GM10266 (cell line): Measurements from ENCODE around the gene ZC3H12D.

Experiments used
- DNase-seq: peaks from one replicate; pipeline ENCODE4 v3.0.0; 2012; ENCODE audit errors: extremely low spot score
- TF ChIP-seq, protein P1 (sequence below): IDR thresholded peaks from 2 replicates; pipeline ENCODE4 v1.5.1; 2012; ENCODE audit warnings: mild to moderate bottlenecking, low read depth; ENCODE audit not compliant: control insufficient read depth, insufficient read depth; ENCODE audit errors: missing control alignments

The ZC3H12D gene

DNA sequence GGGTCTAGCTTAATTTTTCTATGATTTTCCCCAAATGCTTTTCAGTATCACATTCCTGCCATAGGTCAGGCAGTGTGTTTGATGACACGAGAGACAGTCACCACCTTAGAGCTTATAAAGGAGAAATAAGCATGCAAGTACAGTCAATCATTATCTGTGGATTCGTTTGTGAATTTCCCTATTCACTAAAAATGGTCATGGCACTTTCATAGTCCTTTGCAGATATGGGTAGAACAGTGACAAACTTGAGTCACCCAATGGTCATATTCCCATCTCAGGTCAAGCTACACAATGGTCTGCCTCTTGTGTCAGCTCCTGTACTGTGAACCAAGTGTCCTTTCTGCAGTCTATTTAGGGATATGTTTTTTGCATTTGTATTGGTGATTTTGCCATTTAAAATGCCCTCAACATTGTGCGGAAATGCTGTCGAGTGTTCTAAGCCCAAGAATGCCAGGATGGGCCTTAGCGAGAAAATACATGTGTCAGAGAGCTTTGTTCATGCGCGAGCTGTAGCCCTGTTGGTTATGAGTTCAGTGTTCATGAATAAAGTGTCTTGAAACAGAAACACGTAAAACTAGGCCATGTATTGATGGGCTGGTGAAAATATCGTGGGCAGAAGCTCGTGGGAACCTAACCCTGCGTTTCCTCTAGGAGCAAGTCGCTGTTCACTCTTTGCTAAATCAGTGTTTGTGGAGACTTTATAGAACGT, 65.0 kb downstream of the ZC3H12D start:
- DNase-seq, result no peak
- TF ChIP-seq, protein P1, sequence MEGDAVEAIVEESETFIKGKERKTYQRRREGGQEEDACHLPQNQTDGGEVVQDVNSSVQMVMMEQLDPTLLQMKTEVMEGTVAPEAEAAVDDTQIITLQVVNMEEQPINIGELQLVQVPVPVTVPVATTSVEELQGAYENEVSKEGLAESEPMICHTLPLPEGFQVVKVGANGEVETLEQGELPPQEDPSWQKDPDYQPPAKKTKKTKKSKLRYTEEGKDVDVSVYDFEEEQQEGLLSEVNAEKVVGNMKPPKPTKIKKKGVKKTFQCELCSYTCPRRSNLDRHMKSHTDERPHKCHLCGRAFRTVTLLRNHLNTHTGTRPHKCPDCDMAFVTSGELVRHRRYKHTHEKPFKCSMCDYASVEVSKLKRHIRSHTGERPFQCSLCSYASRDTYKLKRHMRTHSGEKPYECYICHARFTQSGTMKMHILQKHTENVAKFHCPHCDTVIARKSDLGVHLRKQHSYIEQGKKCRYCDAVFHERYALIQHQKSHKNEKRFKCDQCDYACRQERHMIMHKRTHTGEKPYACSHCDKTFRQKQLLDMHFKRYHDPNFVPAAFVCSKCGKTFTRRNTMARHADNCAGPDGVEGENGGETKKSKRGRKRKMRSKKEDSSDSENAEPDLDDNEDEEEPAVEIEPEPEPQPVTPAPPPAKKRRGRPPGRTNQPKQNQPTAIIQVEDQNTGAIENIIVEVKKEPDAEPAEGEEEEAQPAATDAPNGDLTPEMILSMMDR, result no peak

DNA sequence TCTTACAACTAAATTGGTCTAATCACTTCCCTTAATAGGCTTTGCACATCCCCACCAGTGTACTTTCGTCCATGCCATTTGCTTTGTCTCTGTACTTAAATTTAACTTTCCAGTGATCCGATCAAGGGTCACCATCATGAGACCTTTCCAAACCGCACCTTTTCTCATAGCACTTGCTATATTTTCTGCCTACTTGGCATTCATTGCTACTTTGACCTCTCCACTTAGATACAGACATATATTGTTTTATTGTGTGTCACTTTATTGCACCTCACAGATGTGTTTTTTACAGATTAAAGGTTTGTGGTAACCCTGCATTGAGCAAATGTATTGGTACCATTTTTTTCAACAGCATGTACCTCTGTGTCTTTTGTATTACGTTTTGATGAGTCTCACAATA, 70.0 kb downstream of the ZC3H12D start:
- DNase-seq, result no peak
- TF ChIP-seq, protein P1, result no peak

DNA sequence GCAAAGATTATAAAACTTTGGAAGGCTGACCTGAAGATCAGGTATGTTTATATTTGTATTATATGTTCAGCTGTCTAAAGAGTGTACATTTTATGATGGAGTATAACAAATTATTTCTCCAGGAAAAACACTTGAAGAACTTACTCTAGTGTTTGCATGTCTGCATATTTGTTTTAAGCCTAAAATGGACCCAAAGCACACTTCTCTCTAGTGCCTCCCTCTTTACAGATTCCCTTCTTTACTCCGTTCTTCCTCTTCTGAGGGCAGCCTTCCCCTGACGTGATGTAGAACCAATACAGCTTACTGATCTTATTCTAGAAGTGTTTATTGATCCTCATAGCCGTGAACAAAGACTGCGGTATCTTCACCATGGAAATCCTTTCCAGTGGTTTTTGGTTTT, 70.8 kb downstream of the ZC3H12D start:
- no peak for DNase-seq
- TF ChIP-seq, protein P1, result no peak

DNA sequence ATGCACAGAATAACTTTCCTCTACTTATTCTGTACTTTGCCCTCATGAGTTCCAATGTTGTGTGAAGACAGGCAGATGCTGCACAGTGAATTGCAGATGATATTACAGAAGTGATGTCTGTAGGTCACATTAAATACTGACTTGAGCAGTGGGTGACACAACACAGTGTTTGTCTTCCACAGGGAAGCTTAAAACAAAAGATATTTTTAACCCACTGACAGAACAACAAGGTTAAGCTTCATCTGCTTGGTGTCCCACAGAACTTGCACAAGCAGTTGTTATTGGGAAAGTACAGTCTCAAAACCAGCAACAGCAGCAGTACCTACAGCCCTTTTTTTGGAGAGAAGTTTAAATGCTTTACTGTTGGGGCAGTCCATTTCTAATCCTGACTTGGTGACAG, 74.3 kb downstream of the ZC3H12D start:
- TF ChIP-seq, protein P1, result no peak
- DNase-seq, result no peak

DNA sequence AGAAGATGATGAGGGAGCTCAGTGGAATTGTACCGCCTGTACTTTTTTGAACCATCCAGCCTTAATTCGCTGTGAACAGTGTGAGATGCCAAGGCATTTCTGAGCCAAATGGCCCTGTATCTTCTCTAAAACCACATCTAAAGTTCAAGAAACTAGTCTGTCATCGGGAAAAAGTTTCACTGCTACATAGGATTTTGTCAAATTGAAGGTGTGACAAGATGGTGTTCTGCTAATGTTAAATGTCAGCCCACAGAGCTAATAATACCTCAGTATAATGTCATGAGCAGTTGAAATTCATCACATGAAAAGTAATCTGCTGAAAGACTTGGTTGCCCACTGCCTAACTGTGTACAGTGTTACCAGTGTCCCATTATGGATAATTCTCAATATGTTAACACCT, 75.2 kb downstream of the ZC3H12D start:
- TF ChIP-seq, protein P1, result no peak
- DNase-seq, result no peak

DNA sequence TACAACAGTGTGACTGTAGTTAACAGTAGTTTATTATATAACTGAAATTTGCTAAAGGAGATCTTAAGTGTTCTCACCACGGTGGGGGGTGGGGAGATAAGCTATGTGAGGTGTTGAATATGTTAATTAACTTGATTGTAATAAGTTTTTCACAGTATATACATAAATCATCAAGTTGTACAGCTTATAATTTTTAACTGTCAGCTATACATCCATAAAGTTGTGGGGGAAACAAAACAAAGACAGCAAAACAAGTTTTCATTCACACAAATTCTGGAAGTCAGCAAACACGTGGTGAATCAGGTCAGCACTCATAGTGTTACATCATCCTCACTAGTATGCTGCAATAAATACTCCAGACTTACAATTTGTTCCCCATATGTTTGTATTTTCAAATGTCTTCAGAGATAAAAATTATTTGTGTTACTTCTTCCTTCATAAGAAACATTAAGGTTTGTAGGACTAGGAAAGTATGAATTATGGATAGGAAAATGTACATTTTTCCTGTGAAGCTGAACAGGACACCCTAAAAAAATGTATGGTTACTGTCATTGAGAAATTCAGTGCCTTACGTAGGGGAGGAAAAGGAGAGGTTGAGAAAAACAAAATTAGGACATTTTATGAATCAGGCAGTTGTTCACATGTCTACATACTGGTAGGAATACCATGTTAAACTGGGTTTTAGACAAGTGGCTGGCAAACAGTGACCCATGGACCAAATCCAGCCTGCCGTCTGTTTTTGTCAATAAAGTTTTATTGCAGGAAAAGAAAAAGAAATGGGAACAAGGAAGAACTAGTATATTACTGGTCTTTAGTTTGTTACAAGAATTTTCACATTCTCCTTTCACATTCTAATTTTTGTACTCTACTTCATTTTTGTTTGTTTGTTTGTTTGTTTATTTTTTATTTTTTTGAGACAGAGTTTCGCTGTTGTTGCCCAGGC, 78.7 kb downstream of the ZC3H12D start:
- TF ChIP-seq, protein P1, result no peak
- DNase-seq, result no peak

DNA sequence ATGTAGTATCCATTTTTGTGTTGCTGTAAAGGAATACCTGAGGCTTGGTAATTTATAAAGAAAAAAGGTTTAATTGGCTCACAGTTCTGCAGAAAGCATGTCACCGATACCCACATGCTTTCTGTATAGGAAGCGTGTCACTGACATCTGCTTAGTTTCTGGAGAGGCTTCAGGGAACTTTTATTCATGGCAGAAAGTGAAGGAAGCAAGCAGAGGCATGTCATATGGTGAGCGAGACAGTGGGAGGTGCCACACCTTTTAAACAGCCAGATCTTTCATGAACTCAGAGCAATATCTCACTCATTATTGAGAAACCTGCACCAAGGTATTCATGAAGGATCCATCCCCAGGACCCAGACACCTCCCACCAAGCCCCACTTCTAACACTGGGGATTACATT, 81.3 kb downstream of the ZC3H12D start:
- TF ChIP-seq, protein P1, result no peak
- no peak for DNase-seq
